GM18526 (cell line): Measurements from ENCODE around the gene ZXDC.

ENCODE experiments used
- POLR2A ChIP-seq: IDR thresholded peaks from 3 replicates; pipeline ENCODE4 v1.6.1; 2011; ENCODE audit not compliant: insufficient read length; ENCODE audit errors: extremely low read depth

The ZXDC gene

DNA sequence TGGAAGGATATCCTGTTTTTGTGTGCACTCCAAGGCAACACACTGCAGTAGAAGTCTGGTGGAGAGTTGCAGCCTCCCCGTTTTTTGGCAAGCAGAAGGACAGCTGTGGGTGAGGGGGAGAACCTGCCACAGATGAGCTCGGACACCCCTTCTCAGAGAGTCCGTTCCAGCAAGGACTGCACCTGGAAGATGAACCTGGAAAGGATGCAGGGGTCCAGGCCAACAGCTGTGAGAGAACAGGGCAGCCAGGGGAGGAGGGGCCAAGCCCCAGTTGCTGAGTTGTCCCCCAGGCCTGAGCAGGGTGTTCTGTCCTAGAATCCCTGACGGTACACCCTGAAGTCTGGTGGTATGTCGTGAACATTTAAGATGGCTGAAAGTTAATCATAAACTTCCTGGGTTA is 30.2 kb downstream of the ZXDC start:
- TF ChIP-seq POLR2A = no peak

DNA sequence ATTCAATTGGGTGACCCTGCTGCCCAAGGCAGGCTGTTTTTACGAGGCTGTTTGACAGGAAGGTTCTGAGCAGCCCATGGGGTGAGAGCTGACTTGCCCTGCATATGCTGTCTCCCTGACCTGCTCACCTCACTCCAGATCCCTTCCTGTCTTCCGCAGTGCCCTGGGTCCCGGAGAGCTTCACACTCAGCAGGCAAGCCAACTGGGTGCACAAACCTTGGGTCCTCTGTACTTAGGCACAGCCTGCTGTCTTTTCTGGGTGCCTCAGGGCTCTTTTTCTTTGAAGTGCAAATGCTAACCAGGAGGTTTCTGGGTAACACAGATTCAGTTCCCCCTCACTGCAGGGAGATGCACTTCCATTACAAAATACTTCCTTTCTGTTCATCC is 32.8 kb downstream of the ZXDC start:
- no peak for TF ChIP-seq POLR2A

DNA sequence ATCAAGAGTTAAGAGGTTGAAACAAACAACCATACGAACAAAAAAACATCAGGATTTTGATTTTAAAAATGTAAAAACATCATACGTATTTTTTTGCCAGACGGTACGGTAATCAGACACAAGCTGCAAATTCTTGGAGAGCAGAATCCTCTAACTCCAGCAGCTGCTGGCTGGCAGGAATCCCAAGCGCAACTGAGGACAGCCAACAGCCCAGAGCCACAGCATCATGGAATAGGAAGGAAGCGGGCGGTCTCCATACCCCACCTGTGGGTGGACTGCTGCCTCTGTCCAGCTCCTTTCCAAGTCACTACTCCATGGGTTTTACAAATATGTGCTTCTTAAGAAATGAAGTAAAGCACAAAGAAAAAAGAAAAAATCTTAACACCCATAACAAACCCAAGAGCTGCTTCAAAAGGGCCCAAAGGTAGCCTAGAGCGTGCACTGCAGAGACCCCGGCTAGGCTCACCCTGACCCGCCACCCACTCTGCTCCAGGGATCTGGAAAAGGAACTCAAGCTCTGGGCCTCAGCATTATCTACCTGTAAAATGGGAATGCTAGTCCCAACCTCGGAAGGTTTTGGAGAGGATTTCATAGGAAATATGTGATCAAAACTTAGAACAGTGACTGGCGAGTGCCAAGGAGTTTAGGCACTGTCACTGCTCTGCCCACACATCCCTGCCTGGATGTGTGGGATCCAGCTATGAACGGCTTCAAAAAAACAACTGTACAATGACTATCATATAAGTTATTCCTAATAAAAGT is 33.4 kb downstream of the ZXDC start:
- TF ChIP-seq POLR2A = no peak

DNA sequence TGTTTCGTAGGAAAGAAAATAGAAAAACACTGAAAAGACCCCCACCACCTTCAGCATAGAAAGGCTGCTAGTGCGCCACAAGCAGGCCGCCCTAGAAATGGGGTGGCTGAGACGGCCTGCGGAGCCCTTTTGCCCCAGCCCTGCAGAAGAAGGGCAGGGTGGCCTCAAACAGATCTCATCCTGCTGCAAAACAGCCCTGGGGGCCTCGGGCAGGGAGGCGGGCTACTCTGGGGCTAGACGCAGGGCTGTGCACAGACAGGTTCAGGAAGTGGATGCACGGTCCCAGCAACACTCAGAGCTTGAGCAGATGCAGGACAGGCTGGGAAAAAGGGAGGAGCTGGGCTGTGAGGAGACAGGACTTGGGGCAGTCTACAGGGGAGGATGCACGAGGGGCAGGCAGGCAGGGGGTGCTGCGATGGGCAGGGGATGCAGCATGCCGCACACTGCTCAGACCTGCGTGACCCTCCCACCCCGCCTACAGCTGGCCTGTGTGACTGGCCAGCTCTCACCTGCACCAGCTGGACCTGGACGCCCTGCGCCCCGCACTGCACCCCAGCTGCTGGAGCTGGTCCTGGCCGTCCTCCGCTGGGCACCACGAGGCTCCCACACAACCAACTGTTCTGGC is 34.3 kb downstream of the ZXDC start:
- no peak for TF ChIP-seq POLR2A

DNA sequence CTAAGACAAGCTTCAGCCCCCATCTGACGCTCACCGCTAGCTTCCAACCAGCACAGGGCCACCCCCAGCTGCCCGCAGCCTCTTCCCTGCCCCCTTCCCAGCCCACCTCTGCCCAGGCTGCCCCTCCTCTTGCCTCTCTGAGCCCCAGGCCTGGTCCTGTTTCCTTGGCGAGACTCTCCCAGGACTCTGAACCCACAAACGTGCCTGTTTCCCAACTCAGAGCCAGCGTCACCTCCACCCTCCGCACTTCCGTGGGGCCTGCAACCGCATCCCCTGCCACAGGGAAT is 35.0 kb downstream of the ZXDC start:
- no peak for TF ChIP-seq POLR2A

DNA sequence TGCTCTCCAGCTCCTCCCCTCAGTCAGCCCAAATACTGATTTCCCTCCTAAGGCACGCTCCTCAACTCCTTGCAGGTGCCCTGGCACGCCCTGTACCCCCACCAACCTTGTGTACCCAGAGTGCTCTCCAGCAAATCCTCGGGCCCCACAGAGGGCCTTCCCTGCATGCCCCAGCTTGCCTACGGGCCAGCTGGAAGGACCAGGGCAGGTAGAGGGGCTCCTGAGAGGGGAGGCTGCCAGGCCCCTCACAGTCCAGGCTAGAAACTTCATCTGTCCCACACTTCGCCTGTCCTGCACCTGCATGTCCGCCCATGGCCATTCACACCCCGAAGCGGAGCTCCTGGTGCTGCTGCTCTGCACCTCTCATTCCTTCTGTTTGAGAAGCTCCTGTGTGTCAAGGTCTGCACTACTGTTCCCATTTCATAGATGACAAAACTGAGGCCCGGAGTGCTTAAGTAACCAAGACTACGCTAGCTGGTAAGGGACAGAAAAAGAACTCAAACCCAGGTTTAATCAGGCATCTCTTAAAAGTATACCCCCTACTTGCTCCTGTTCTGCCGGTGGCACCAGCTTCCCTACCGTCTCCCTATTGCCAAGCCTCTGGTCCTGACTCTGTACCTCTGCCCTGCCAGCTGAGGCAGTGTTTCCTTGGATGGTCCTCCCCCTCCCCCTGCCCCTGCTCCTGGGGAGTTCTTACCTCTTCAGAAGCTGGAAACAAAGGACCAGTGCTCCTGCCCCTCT is 35.6 kb downstream of the ZXDC start:
- TF ChIP-seq POLR2A = no peak

DNA sequence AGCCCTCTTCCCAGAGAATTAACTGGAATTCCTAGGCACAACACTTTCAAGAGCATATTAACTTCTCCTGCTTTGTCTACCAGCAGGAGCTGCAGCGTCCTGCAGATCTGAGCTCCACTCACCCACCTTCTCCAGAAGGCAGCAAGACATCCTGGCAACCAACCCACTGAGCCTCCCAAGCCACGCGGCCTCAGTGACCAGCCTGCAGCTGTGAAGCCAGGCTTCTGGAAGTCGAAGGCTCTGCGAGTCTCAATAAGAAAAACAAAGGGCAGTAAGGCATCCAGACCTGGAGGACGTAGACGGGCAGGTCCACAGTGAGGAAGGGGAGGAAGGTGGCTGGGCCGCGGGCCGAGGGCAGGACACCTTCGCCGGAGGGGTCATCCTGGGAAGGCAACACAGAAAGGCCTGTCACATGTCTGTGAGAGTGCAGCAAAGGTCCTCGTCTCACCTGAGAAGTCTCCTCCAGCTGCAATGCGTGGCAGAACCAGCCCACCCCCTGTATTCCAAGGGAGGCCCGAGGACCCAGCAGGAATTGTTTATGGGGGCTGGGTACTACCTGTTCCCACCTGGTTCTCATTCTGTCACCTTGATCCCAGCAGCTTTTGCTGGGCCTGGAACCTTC is 36.2 kb downstream of the ZXDC start:
- no peak for TF ChIP-seq POLR2A

DNA sequence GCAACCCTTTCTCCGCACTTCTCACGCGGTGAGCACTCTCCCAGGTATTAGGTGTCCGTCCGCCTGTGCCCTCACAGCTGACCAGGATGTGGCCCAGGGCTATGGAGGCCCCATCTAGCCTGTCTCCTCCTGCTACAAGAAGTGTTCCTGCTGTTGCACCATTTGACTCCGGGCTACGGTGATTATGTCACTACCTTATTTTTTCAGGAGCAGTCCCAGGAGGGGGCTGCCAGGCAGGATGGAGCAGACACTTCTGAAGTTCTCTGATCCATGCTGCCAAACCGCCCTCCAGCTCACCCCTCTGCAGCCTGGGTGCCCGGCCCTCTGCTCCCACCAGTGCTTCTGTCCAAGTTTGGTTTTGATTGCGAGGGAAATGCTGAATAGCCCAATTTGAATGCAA is 36.9 kb downstream of the ZXDC start:
- TF ChIP-seq POLR2A = no peak

DNA sequence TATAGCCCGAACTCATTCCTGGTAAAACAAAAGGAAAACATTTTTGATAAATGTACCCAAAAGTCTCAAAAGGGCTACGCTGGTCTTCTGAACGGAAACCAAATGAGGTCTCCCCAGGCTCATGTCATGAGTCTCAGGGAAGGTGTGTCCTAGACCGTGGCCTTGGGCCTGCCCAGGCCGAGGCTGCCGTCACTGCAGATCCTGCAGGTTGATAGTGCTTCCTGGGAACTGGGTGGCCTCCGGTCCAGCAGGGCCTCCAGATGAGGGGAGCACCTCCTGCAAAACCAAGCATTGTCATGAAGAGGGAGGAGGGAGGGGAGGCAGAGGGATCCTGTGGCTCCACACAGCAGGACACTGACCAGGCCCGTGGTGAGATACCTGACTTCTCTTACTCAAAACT is 37.5 kb downstream of the ZXDC start:
- TF ChIP-seq POLR2A = no peak

DNA sequence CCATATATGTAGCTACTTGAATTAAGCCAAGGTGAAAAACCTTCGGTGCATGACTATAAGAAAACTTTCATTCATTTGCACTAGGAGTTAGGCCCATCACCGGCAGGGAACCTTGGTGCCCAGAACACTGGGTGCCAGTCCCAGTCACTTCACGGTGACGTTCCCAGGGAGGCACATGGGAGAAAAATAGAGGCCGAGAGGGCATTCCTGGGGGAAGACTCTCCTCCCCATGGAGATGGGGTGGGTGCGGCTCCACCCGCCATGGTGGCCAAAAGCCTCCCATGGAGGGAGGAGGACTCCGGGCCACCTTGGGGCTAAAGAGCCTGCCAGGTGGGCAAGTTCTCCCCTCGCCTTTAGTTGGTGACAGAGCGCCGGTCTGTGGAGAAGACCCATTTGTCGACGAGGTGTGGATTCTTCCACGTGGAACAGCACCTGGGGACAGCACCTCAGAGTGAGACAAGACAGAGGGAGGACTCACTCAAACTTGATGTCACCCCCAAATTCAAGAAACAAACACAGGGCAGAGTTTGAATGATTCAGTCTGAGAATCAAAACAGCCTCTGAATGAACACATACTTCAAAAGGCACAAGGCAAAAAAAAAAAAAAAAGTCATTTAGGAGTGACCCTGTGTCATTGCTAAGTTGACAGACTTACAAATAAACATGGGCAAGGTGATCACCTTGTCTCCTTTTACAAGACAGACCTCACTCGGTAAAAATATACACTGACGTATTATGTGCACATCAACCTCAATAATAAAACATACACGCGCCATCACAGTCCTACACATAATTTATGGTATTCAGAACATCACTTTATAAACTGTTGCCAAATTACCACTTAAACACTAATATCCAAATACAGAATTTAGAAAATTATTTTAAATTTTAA is 38.6 kb downstream of the ZXDC start:
- no peak for TF ChIP-seq POLR2A

DNA sequence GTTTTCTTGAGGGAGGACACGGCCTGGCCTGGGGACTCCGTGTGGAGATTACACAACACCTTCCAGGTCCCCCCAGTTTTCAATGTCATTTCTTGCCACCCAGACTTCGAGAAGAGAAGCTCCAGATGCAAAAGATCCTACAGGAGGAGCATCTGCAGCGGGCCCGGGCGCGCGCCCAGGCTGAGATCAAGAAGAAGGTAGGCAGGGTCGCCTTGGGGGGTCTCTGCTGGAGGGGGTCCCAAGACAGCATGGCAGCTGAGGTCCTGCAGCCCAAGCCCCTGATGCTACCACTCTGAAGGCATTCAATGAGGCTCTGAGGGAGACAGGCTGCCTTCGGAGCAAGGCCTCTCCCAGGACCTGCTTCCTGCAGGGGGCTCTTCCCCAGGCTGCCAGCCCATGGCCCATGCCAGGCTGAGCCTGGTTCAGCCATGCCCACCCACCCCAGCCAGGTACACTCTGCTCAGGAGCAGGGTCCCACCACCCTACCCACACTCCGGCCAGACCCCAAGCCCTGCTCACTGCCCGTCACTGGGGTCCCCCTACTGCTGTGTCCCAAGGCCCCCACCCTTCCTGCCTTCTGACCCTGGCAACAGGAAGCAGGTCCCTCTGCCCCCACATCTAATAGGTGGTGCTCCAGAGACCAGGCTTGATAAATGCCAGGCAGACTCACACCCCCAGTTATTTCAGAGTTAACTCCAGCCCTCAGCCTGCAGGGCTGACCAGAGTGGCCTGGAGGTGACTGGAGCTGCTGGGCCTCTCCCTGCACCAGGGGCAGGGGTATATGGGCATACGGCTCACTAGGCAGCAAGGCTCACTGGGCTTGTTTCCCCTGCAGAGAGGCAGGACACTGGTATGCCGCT is 40.0 kb downstream of the ZXDC start:
- TF ChIP-seq POLR2A = no peak

DNA sequence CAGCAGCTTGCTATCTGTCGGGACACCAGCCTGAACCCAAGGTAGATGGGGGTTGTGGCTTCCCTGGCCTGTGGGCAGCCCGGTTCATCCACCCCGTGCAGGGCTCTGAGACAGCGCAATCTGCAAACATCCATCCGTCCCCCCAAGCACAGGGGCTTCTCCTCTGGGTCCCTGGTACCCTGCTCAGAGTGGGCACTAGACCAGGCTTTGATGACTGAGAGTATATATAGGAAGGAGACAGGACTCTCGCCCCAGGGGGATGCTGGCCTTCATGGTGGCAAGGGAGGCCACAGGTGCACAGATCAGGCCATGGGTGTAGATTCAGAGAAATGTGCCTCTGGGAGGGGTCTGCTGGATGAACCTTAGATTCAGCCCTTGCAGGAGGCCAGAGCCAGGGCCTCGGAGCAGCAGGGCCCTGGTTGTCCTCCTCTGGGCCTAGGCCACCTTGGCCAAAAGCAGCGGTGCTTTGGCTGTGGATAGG is 40.7 kb downstream of the ZXDC start:
- TF ChIP-seq POLR2A = no peak

DNA sequence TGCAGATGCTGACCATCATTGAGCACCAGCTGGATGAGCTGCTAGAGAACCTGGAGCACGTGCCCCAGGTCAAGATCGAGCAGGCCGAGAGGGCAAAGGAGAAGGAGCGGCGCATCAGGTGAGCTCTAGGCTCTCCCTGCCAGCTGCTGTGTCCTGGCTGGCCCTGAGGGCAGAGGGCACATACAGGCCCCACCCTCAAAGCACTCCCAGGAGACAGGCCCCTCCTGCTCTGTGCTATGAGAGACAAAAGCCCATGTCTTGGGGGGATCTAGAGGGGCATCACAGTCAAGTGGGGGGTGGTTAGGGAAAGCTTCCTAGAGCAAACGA is 41.5 kb downstream of the ZXDC start:
- no peak for TF ChIP-seq POLR2A

DNA sequence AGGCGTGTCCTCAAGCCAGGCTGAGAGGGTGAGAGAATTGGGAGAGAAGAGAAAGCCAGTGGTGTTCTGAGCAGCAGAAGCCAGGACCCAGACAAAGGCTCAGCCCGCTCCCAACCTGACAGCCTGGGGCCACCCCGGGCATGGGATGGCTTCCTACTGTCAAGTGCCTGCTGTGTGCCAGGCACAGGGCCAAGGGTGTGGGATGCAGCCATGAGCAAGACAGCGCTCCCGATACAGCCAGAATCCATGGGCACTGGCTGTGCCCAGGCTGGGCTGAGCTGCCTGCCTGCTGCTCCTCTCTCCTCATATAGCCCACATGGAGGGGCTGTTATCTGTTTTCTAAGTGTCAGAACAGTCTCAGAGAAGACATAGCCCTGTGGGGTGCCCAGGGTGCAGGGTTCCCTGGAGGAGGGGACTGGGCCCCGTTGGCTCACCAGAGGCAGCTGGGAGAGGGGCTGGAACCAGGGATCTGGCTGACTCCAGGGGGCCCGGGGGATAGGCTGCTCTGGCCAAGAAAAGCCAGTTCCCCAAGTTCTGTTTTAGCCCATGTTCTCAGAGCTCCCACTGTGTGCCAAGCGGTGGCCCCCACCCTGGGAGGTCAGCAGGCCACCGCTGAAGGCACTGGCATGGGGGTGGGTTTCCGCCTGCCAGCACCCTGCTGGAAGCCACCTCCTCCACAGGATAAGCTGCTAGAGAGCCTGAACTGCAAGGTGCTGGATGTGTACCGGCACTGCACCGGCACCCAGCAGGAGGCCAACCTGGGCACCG is 42.0 kb downstream of the ZXDC start:
- no peak for TF ChIP-seq POLR2A

DNA sequence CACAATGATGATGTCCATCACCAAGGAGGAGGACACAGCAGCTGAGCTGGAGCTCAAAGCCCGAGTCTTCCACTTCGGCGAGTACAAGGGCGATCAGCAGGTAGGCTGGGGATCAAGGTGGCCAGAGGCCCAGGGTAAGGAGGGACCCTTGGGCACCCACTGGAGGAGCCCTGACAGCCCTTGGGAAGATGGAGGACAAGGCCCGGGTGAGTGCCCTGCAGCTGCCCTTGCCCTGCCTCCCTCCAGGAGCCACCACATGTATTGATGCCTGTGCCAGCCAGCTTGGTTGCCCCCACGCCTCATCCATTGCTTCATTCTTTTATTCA is 42.6 kb downstream of the ZXDC start:
- no peak for TF ChIP-seq POLR2A
